Measurements from ENCODE around the gene SPTBN5.

Gene SPTBN5

DNA sequence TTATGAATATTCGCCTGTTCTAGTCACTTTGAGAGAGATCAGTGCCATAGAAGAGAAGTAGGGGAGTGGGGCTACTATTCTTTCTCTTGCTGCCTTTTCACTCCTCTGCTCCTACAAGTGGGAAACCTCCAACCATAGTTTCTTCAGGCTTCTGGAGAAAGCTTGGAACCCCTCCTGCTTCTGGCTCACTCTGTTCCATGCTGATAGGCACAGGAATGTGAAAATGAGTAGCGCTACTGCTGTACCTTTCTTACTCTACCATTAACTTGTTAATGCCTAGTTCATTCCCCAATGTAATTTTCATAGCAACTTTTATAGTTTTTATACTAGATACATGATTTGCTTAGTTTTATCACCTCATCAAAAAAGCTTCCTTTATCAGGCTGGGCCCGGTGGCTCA lies 92.7 kb downstream of the SPTBN5 start:
- DNase-seq = no peak

- no peak for DNase-seq
Observed at GRCh38 chr15:41799488-41799805, 94.4 kb downstream of the SPTBN5 start.

GRCh38 chr15:41798607-41799487 lies 95.0 kb downstream of the SPTBN5 start:
- DNase-seq = no peak
